ENCODE results near the gene PCDH11Y. TPM values are rescaled to one million over a fixed set of nuclear protein-coding genes. Genes with fewer than 3 reads are reported as not detected.
"Not testable (repeated sequence)": the region's sequence is repeated elsewhere in the genome, so short reads cannot be mapped to it uniquely, and the experiment has no call there.

PCDH11Y gene
- total and polyA plus RNA-seq, 10 of the 15 experiments (the other 5 are each of a cell fraction or from before 2014, with no cell fraction given): not detected

DNA sequence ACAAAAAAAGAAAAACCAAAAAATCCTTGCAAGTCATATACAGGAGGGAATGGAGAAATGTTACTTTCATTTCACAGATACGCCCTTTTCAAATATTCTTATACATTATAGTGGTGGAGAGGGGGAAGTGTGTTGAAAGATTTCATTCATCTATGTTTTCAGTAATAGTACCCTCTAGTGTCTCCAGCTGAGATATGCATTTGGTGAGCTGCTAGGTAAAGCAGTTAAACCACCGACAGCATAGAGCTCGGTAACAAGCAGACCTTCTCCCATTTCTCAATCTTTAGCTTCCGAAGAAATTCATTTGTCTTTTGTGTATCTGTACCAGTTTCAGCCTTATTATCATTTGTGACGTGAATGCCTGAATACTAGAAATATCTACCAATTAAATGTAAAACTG is 5.2 kb upstream of the PCDH11Y start:
- RAD21 ChIA-PET (ENCODE audit: unreplicated experiment); intact Hi-C loops (cut with micrococcal nuclease; ENCODE audit: unreplicated experiment); H3K9ac ChIP-seq (ENCODE audit: control insufficient read depth, insufficient read depth, low read length); in situ Hi-C loops (cut with MboI); FAIRE-seq; H3K4me1 ChIP-seq (ENCODE audit: control insufficient read depth, insufficient read depth, low read length); POLR2A ChIA-PET; SMC1A ChIA-PET (ENCODE audit: uncharacterized antibody, unreplicated experiment); ATAC-seq; H2AFZ ChIP-seq (ENCODE audit: control insufficient read depth, low read depth, low read length); CTCF ChIA-PET; H3K4me2 ChIP-seq (ENCODE audit: control insufficient read depth, insufficient read depth); H3K36me3 ChIP-seq (ENCODE audit: control insufficient read depth in 2 of 2, insufficient read depth in 2 of 2, low read length in 1 of 2); H3K27me3 ChIP-seq (replicated peaks in 1 of 2; ENCODE audit: control insufficient read depth in 2 of 2, insufficient read depth in 2 of 2, low read length in 1 of 2); H4K20me1 ChIP-seq (ENCODE audit: control insufficient read depth, insufficient read depth); H3K4me3 ChIP-seq; H3K9me3 ChIP-seq (replicated peaks; ENCODE audit: control insufficient read depth, insufficient read depth, low read length); BruUV-seq (replicated peaks); DNase-seq (ENCODE audit: low read depth, low spot score); H3K27ac ChIP-seq (ENCODE audit: control insufficient read depth, insufficient read depth); H3K79me2 ChIP-seq (ENCODE audit: control insufficient read depth, insufficient read depth, low read length): not testable (repeated sequence)
- no CpG with 5 or more reads among the region's 5 CpGs for WGBS (ENCODE audit: insufficient coverage, insufficient replicate concordance, low lambda C conversion rate, missing lambda C conversion rate)

- H2AFZ ChIP-seq (ENCODE audit: control insufficient read depth, low read depth, low read length); DNase-seq (ENCODE audit: low read depth, low spot score); H3K27ac ChIP-seq (ENCODE audit: control insufficient read depth, insufficient read depth); intact Hi-C loops (cut with micrococcal nuclease; ENCODE audit: unreplicated experiment); H3K27me3 ChIP-seq (replicated peaks in 1 of 2; ENCODE audit: control insufficient read depth in 2 of 2, insufficient read depth in 2 of 2, low read length in 1 of 2); POLR2A ChIA-PET; H4K20me1 ChIP-seq (ENCODE audit: control insufficient read depth, insufficient read depth); CTCF ChIA-PET; H3K4me3 ChIP-seq; BruUV-seq (replicated peaks); H3K4me1 ChIP-seq (ENCODE audit: control insufficient read depth, insufficient read depth, low read length); SMC1A ChIA-PET (ENCODE audit: uncharacterized antibody, unreplicated experiment); H3K9me3 ChIP-seq (replicated peaks; ENCODE audit: control insufficient read depth, insufficient read depth, low read length); H3K9ac ChIP-seq (ENCODE audit: control insufficient read depth, insufficient read depth, low read length); H3K79me2 ChIP-seq (ENCODE audit: control insufficient read depth, insufficient read depth, low read length); FAIRE-seq; H3K36me3 ChIP-seq (ENCODE audit: control insufficient read depth in 2 of 2, insufficient read depth in 2 of 2, low read length in 1 of 2); ATAC-seq; H3K4me2 ChIP-seq (ENCODE audit: control insufficient read depth, insufficient read depth); in situ Hi-C loops (cut with MboI); RAD21 ChIA-PET (ENCODE audit: unreplicated experiment): not testable (repeated sequence)
- no CpG with 5 or more reads among the region's 55 CpGs for WGBS (ENCODE audit: insufficient coverage, insufficient replicate concordance, low lambda C conversion rate, missing lambda C conversion rate)
Measured at GRCh38 chrY:5002476-5003184, 2.5 kb downstream of the PCDH11Y start.

GRCh38 chrY:5038972-5039523 is 39.0 kb downstream of the PCDH11Y start:
- intact Hi-C loops (cut with micrococcal nuclease; ENCODE audit: unreplicated experiment); DNase-seq (ENCODE audit: low read depth, low spot score); H3K36me3 ChIP-seq (ENCODE audit: control insufficient read depth in 2 of 2, insufficient read depth in 2 of 2, low read length in 1 of 2); H3K4me1 ChIP-seq (ENCODE audit: control insufficient read depth, insufficient read depth, low read length); in situ Hi-C loops (cut with MboI); H2AFZ ChIP-seq (ENCODE audit: control insufficient read depth, low read depth, low read length); H3K79me2 ChIP-seq (ENCODE audit: control insufficient read depth, insufficient read depth, low read length); ATAC-seq; FAIRE-seq; POLR2A ChIA-PET; RAD21 ChIA-PET (ENCODE audit: unreplicated experiment); H3K27ac ChIP-seq (ENCODE audit: control insufficient read depth, insufficient read depth); H3K4me3 ChIP-seq; H3K9me3 ChIP-seq (replicated peaks; ENCODE audit: control insufficient read depth, insufficient read depth, low read length); H4K20me1 ChIP-seq (ENCODE audit: control insufficient read depth, insufficient read depth); H3K9ac ChIP-seq (ENCODE audit: control insufficient read depth, insufficient read depth, low read length); H3K27me3 ChIP-seq (replicated peaks in 1 of 2; ENCODE audit: control insufficient read depth in 2 of 2, insufficient read depth in 2 of 2, low read length in 1 of 2); BruUV-seq (replicated peaks); H3K4me2 ChIP-seq (ENCODE audit: control insufficient read depth, insufficient read depth); SMC1A ChIA-PET (ENCODE audit: uncharacterized antibody, unreplicated experiment); CTCF ChIA-PET: not testable (repeated sequence)

- FAIRE-seq; H3K79me2 ChIP-seq (ENCODE audit: control insufficient read depth, insufficient read depth, low read length); BruUV-seq (replicated peaks); CTCF ChIA-PET; SMC1A ChIA-PET (ENCODE audit: uncharacterized antibody, unreplicated experiment); H4K20me1 ChIP-seq (ENCODE audit: control insufficient read depth, insufficient read depth); H3K4me1 ChIP-seq (ENCODE audit: control insufficient read depth, insufficient read depth, low read length); H3K36me3 ChIP-seq (ENCODE audit: control insufficient read depth in 2 of 2, insufficient read depth in 2 of 2, low read length in 1 of 2); POLR2A ChIA-PET; ATAC-seq; H3K27ac ChIP-seq (ENCODE audit: control insufficient read depth, insufficient read depth); H2AFZ ChIP-seq (ENCODE audit: control insufficient read depth, low read depth, low read length); H3K4me3 ChIP-seq; H3K27me3 ChIP-seq (replicated peaks in 1 of 2; ENCODE audit: control insufficient read depth in 2 of 2, insufficient read depth in 2 of 2, low read length in 1 of 2); DNase-seq (ENCODE audit: low read depth, low spot score); H3K4me2 ChIP-seq (ENCODE audit: control insufficient read depth, insufficient read depth); H3K9ac ChIP-seq (ENCODE audit: control insufficient read depth, insufficient read depth, low read length); in situ Hi-C loops (cut with MboI); H3K9me3 ChIP-seq (replicated peaks; ENCODE audit: control insufficient read depth, insufficient read depth, low read length); intact Hi-C loops (cut with micrococcal nuclease; ENCODE audit: unreplicated experiment); RAD21 ChIA-PET (ENCODE audit: unreplicated experiment): not testable (repeated sequence)
- no CpG with 5 or more reads among the region's 3 CpGs for WGBS (ENCODE audit: insufficient coverage, insufficient replicate concordance, low lambda C conversion rate, missing lambda C conversion rate)
Measured at GRCh38 chrY:5083017-5083416, 82.9 kb downstream of the PCDH11Y start.

All from GM12878 (cell line).